HG03066 (cell line): ENCODE results near the gene TSPAN9.

Experiments used
- ATAC-seq: cut with Tn5 transposase; IDR thresholded peaks from one replicate; pipeline ENCODE4 v1.9.1; 2021; ENCODE audit warnings: low read depth; ENCODE audit not compliant: unreplicated experiment

The TSPAN9 gene

DNA sequence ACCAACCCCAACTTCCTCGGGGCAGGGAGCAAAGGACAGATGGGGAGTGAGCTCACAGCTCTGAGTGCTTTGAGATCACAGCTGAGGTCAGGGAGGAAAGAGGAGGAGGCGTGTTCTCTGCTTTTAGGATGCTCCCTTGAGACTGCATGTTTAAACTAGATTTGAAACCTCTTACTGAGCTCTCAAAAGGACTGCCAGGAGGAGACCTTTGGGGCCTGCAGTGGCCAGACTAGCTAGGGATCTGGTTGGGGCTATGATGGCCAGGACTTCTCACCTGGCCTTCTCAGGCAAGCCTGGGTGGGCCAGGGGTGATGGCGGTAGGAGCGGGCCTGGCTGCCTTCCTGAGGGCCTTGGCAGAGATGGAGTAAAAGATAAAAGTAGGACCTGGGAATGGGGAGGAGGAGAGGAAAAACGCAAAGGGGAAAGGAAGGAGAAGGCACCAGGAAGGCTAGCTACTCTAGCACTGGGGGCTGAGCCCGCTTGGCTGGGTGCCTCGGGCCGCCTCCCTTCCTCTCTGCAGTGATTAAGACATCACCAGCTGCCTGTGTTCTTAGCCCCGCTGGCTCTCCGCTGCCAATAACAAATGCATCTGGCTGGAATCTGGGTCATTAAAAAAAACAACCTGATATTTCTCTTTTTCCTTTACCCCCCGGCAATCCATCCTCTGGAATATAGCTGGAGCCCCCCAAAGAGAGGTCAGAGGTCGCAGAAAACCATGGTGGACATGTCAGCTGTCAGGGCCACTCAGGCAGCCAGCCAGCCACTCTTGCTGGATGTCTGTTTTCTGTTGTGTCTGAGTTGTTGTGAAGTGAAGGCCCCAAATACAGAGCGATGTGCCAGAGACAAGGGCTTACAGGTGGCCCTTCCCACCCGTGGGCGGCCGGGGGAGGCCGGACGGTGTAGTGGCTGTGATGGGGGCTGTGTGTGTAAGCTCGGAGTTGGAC is 141.3 kb downstream of the TSPAN9 start:
- no peak for ATAC-seq

DNA sequence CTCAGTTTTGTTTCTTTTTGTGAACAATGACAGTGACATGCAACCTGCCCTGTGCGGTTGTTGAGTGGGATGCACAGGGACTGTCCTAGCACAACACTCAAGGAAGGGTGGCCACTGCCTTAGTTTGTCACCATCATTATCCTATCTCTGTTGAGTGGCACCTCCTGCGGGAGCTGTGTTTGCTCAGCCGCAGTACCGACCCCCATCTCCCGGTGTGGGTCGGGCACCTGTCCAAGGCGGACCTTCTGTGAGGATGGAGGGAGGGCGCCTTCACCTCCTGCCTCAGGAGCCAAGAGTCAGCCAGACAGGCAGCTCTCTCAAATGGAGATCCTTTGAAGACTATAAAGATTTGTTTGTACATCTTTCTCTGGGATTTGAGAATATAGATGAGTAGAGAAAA is 142.1 kb downstream of the TSPAN9 start:
- ATAC-seq: no peak

DNA sequence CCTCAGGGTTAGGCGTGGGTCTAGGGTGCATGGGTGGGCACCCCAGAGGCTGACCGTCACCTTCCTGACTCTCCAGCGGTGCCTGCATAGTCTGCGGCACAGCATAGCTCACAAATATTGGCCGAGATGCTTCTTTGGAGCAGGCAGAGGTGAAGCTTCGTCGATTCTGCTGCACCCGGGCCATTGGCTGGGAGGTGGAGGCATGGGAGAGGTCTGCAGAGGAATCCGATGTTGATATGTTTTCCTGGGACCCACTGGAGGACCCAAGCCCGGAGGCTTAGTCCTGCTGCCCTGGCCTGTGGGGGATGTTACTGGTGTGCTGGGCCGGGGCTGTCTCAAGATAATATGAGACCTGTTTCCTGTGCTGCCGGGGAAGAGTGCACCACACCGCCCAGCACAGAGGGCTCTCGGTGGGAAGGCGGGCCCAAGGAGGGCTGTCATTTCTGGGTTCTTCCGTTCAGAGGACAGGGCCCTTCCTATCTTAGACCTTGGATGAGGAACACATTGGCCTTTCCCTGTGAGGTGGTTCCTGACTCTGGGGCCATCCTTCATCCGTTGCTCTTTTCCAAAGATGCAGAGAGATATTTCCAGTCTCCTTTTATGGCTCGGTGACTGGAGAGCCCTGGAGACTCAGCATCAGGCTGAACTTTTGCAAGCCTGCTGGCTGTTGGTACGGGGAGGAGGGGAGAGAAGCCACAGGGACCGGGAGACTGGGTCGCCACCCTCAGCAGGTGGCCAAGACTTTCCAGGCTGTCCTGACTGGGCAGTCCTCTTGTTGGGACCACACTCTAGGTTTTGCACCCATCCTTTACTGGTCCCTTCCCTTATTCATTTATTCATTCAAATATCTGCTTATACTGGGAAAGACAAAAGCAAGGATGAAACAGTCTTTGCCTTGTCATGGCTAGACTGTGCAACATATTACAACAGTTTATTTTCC is 143.5 kb downstream of the TSPAN9 start:
- ATAC-seq: no peak

DNA sequence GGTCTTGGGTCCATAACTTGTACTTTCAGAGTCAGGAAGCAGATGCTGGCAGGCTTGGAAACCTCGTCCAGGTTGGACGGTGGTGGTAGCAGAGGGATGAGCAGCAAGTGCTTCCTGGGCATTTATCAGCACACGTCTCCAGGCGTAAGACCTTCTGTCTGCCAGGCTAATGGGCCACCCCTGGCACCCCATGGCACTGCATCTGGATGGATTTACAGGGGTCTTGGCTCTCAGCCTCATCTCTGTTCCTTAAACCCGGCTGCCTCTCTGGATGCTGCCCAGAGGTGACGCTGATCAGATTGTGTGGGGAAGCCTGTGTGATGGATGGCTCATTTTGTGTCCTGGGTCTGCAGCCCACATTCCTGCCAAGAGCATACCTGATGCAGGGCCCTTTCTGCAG is 145.1 kb downstream of the TSPAN9 start:
- no peak for ATAC-seq

DNA sequence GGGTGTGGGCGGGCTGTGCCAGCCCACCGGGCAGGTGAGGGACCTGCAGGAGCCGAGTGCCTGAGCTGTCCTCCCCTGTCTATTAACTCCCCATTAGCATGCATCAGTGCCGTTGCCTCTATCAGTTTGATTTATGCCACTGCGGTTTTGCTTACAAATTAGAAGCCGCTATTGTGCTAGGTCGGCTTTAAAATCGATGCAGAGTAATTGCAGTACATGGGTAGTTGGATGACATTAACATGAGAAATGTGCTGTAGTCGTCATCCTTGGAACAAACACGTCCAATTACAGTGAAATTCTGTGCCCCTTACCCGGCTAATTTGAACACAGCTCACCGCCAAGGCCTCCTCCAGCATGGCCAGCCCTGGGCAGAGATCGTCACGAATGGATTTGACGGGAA is 145.8 kb downstream of the TSPAN9 start:
- no peak for ATAC-seq

DNA sequence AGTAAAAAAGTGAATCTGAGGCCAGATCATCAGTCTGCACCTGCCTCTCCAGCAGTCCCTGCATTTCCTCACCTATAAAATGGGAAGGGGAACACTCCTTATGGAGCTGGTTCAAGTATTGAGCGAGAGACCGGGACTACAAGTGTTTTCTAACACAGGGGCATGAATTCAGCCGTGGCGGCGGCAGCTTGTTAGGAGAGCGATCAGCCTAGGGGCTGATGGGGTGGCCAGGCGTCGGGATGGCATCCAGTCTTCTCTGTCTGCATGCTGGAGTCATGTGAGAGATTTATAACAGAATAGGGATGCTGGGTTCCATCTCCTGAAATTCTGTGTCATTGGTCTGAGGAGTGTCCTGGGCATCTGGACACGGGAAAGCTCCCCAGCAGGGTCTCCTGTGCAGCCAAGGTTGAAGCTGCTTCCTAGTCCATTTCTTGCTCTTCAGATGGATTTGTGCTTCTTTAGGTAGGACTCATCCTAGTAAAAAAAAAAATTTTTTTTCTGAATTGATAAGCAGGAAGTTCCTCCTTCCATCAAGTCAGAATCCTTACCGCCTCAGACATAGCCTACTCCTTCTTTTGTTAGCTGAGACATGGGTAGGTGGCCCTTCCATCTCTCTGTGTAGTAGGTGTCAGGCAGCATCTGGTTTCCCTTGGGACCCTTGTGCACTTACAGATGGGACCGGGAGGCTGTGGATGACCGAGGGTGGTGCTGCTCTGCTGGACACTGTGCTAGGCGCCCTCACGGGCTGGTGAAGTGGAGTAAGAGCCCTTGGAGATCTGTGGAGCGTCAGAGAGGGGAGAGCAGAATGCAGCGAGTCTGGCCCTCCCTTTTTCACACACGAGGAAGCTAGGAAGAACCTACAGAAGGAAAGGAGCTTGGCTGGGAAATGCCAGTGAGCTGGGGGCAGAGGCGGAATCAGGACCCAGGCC is 146.7 kb downstream of the TSPAN9 start:
- no peak for ATAC-seq

DNA sequence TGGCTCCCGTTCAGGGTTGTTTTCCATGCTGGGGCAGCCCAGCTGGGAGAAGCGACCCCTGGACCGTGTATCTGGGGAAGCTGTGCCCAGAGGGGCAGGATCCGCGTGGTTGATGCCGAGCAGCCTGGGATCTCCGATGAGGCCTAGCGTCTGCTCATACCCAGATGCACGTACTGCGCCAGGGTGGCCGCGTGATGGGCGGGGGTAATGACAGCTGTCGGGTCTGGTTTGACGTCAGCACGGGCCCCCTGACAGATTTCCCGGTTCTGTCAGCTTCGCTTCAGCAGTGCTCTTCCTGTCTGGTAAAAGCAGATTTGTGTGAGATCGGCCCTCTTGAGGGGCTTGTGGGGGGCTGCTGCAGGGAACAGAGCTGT is 147.3 kb downstream of the TSPAN9 start:
- ATAC-seq: no peak

DNA sequence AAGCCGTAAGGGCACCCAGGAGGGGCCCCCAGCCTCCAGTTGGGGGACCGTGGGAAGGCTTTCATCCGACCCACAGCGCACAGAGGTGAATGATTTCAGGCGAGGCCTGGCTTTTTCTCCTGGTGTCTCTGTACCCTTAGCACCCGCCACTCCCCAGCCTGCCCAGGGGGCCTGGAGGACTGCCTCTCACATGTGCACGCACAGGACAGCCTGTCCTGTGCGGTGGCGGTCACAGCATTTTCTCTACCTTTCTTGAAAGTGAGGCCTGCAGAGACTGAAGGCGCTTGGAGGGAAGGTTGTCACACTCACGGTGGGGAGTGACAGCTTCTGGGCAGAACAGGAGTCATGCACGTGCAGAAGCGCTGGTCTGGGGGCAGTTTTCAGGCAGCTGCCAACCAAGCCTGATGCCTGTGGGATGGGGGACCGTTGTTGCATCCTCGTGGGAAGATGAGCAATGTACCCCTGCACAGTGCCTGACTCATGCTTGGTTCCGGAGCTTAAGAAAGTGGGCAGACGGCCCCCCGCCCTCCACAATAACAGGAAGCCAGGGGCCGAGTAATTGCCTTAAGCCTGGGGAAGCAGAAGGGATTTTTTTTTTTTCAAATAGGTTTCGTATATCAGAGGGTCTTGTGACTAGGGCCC is 148.1 kb downstream of the TSPAN9 start:
- ATAC-seq: no peak

DNA sequence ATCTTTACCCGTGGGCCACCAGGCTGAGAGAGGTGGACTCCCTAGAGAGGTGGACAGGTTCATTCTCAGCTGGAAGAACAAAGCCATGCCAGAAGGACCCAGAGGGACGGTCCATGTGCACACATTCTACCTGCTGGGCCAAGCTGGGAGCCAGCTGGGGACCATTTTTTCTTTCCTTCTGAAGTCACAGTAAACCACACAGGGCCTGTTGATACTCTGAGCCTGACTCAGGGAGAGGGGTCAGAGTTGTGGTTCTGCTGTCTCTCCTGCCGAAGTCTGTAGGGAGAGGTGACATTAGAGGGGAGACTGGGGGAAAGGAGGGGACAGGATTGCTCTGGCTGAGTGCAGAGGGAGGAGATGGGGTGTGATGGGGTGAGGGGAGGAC is 148.6 kb downstream of the TSPAN9 start:
- no peak for ATAC-seq

DNA sequence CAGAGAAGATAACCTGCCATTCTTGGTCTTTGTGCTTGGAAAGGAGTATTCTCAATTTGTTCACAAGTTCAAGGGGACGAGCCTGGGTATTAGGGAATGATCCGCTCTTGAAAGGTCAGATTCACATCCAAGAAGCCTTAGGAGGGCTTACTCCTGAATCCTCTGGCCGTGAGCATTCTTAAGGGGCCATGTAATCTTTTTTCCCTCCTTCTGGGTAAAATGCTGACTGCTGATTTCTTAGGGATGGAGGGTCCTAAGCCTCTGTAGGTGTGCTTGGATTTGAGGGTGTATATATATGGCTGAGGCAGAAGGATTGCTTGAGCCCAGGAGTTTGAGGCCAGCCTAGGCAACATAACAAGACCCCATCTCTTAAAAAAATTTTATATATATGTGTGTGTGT is 149.1 kb downstream of the TSPAN9 start:
- no peak for ATAC-seq

DNA sequence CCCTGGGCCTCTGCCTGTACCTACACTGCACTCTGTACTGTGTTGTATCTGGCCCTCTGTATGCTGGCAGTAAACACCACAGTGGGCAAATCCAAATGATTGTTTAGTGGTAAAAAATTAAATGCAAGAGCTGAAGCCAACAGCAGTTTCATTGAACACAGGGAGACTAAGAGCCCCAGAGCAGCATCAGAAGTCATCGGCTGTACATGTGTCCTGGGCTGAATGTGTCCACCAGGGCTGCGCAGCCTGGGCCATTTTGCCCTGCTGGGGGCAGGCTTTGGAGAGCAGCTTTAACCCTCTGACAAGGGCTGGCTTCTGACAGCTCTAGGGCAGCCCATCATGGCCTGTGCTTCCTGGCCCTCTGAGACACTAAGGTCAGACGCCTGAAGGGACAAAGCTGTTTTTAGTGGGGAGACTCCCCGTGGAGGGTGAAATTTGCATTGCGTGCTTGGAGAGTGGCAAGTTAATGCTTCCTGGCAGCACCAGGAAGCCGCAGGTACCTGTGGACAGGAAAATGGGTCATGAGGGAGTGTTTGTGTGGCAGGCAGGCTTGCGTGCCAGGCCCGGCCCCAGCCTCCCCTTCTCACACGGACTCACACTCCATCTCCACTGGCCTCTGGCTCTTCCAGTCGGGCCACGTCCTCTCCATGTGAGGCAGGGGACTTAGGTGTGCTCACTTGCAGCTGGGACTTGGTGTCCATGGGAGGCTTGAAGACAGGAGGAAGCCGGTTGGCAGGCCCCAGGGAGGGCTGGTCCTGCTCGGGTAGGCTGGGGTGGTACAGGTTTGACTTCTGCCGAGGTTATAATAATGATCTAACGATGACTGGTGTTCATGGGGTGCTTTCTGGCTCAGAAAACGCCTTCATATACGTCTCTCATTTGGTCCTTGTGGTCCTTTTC is 150.1 kb downstream of the TSPAN9 start:
- ATAC-seq: no peak

DNA sequence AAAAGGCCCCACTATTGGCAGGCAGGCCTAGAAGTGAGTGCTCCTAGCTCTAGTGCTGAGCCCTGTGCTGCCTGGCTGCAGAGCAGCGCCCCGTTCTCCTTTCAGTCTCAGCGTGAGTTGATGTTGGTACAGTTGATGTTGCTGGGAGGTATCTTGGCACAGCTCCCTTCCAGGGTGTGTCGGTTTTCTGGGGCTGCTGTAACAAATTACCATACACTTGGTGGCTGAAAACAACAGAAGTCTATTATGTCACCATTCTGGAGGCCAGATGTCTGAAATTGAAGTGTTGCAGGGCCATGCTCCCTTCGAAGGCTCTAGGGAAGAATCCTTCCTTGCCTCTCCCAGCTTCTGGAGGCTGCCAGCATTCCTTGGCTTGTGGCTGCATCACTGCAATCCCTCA is 151.4 kb downstream of the TSPAN9 start:
- no peak for ATAC-seq

DNA sequence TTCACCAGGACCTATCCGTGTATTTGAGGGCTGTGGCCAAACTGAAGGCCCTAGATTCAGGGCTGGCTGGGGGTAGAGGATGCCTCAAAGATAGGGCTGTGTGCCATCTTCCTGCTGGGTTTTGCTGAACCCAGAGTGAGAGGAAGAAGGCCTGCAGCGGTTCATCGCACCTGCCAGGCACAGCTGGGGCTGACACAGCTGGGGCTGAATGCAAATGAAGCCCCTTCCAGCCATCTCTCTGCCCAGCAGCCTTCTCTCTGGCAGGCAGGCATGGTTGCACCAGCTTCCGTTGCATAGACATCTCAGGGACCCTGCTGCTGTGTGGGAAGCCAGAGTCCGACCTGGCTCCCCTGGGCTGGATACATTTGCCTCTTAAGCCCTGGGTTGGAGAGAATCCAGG is 152.4 kb downstream of the TSPAN9 start:
- ATAC-seq: no peak

DNA sequence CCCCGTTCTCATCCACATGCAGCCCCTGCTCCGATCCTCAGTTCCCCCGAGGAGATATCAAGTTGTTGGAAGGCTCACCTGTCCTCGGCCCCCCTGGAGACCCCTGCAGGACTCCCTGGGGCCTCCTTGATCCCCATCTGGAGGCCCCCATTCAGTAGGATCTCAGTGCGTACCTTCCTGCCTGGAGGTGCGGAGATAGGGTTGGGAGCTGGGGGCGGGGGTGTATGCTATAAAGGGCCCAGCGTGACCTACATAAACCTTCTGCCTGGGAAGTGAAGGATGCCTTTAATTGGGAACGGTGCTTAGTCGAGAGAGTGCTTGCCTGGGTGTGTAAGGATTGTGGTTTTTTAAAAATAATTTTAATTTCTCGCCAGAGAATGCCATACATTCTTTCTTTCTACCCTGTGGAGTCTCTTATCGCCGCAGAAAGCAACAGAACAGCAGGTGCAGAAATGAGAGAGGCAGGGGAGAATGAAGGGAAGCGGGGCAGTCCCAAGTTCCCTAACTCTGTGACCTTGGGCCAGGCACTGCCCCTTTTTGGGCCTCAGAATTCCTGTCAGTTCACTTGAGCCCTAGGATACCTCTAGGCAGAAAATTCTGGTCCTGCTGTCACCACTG is 153.7 kb downstream of the TSPAN9 start:
- no peak for ATAC-seq

DNA sequence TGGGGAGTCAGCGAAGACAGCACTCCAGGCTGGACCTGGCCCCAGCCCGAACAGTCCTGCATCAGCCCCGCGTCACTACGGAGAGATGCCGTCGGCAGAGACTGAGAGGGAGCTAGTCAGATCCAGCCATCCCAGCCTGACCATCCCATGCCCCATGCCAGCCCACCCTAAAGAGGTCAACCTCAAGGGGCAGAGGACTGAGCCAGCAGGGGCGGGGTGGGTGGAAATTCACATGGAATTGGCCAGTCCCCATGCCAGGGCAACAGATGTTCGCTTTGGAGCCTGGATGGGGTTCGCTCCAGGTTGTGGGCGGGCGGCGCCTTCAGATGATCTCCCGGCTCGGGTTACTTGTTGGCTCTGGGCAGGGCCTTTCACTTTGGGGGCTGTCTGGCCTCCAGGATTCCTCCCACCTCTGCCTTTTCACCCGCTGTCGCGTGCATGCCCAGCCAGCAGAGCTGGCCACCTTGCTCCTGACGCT is 154.3 kb downstream of the TSPAN9 start:
- no peak for ATAC-seq

DNA sequence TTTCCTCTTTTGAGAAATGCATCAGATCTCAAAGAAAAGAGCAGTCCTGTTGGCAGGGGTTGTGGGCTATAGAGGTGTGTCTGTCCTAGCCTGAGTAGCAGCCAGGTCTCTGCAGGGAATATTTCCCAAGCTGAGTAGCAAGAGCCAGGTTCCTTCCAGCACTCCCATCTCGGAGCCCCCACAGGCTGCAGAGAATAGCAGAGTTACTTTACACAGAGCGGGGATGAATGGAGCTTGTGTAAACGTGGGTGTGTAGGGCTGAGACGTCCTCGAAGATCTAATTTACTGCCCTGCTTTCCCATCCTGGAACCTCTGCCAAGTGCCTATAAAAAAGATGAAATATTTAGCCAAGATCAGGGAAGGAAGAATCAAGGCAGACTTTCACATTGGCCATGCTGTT is 156.6 kb downstream of the TSPAN9 start:
- no peak for ATAC-seq

DNA sequence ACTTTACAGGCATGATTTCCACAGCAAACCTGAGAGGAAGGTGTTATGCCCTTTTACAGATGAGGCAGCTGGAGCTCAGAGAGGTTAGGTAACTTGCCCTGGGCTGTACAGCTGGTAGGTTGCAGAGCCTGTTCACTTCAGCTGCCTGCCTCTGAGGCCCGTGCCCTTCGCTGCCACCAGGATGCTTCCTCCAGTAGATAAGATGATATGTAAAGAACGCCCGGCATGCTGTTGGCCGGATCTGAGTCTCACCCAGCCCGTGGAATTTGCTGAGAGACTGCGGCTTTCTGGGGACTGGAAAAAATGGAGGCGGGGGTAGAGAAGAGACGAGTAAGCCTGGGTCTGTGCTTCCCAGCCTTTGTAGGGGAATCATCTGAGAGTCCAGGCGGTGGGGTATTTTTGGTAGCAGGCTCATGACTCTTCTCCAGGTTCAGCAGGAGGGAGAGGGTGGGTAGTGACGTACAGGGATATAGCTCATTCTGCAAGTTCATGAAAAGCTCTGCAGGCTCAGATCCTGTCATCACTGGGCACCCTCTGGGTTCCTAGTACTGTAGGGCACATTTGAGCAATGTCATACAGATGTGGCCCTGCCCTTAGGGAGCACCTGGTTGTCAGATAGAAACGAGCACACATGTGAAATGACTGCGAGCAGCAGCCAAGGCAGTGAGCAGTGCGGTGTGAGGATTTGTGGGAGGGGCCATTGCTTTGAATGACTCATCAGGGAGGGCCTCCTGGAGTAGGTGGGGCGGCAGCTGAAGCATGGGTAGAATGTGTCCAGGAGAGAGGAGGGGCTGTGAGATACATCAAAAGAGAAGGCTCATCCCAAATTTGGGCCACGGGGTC is 159.4 kb downstream of the TSPAN9 start:
- no peak for ATAC-seq

DNA sequence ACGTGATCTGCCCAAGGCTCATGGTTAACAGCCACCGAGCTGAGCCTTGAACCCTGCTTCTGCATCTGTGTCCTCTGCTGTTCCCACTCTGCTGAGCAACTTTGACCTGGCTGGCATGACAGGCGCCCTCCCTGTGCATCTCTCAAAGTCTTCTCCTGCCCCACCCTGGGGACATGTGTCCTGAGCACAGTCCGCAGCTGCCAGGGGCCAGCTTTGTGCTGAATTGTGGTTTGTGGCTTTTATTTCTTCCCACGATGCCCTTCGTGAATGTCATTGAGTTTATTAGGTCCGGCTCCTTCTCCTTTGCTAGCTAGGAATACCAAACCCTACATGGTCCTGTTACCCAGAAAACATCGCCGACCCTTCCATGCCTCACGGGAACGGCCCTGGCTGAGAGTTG is 161.0 kb downstream of the TSPAN9 start:
- ATAC-seq: no peak
